ENCODE measurements around the gene FOXP1.

Gene FOXP1

DNA sequence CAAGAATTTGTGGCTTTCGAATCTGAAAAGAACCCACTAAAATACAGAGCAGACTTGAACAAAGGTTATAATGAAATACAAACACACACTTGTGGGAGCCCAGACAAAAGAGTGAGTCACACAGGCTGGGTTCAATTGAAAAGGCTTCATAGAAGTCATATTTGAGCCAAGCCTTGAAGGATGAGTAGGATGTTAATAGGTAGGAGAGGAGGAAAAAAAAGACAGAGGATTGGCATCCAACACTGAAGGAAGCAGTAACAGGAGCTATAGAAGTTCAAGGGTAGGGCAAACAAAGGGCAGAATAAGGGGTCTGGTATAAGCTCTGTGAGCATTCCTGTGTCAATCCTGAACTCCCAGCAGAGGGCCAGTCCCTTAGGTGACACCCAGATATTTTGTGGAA is 325.4 kb downstream of the FOXP1 start:
- no peak for DNase-seq
- Histone ChIP-seq H3K4me1 (peaks cover 0 to 25% (median 20%) of the 10 kb centered on the region in 4 donors), H3K27ac (no peak overlapping the region), H3K36me3 (no peaks in the 10 kb centered on the region), H3K27me3 (no peaks in the 10 kb centered on the region), H3K4me3 (no peak overlapping the region), H3K9me3 (no peaks in the 10 kb centered on the region)
- TF ChIP-seq, protein P1, sequence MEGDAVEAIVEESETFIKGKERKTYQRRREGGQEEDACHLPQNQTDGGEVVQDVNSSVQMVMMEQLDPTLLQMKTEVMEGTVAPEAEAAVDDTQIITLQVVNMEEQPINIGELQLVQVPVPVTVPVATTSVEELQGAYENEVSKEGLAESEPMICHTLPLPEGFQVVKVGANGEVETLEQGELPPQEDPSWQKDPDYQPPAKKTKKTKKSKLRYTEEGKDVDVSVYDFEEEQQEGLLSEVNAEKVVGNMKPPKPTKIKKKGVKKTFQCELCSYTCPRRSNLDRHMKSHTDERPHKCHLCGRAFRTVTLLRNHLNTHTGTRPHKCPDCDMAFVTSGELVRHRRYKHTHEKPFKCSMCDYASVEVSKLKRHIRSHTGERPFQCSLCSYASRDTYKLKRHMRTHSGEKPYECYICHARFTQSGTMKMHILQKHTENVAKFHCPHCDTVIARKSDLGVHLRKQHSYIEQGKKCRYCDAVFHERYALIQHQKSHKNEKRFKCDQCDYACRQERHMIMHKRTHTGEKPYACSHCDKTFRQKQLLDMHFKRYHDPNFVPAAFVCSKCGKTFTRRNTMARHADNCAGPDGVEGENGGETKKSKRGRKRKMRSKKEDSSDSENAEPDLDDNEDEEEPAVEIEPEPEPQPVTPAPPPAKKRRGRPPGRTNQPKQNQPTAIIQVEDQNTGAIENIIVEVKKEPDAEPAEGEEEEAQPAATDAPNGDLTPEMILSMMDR (IDR thresholded peaks at IDR 0.05), result no peak
- intact Hi-C loops (cut with DNase I; ENCODE audit: low total_unique reads), result no loop called here

GRCh38 chr3:71255498-71255897 is 328.0 kb downstream of the FOXP1 start:
- Histone ChIP-seq H3K4me1 (peaks cover 0 to 29% (median 23%) of the 10 kb centered on the region in 4 donors), H3K4me3 (no peak overlapping the region), H3K27ac (peak overlapping the region in 1 of 2 donors; percentile 63), H3K27me3 (no peaks in the 10 kb centered on the region), H3K9me3 (no peaks in the 10 kb centered on the region), H3K36me3 (no peaks in the 10 kb centered on the region)
- no peak for DNase-seq
- intact Hi-C loops (cut with DNase I; ENCODE audit: low total_unique reads), result no loop called here
- TF ChIP-seq, protein P1 (IDR thresholded peaks at IDR 0.05), result no peak

DNA sequence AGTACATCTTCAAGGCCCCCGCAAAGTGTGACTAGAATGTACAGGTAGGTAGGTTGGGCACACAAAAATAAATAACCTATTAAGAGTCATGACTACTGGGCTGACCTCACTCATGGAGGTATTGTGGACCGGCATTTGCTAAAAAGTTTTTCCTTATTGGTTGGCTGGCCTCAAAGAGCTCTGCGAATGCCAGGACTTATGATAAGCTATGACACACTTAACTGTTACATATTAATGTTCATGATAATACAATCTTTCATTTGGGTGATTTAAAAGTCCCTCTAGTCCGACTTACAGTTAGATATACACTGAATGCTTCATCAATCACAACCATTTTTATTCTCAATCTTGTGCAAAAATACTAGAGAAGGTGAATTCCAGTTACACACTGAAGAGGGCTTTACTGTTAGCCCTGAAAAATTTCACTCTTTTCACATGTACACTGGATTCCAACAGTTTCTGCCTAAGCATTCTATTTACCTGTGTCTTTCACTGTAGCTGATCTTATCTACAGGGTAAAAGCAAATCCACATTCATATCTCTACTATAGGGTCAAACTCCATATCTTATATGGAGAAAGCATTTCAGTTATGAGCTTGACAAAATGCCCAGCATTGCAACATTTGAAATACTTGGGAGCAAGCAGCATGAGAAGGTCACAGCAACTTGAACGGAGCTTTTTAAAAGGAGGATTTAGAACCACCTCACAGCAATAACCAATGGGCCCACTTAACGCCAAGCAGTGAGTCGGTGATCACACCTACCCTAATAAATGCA is 329.1 kb downstream of the FOXP1 start:
- intact Hi-C loops (cut with DNase I; ENCODE audit: low total_unique reads), result no loop called here
- Histone ChIP-seq H3K4me1 (peaks cover 0 to 34% (median 27%) of the 10 kb centered on the region in 4 donors), H3K27me3 (no peaks in the 10 kb centered on the region), H3K36me3 (no peaks in the 10 kb centered on the region), H3K27ac (peak overlapping the region; percentile 48 to 63), H3K4me3 (no peak overlapping the region), H3K9me3 (no peaks in the 10 kb centered on the region)
- DNase-seq, result no peak
- TF ChIP-seq, protein P1 (IDR thresholded peaks at IDR 0.05), result no peak

DNA sequence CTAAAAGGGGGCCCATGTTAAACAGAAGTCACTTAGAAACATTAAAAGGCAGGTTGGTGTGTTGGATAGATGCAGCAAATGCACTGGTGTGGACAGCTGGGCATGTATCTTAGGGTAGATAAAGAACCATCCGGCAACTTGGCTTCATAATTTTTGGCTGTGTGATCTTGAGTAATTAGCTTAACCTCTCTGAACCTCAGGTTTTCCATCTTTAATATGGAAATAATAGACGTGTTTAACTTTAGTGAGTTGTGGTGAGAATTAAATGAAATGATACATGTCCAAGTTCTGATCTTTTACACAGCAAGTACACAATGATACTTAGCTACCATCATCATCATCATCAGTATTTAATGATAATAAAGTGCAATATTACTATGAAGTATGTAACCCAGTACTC is 330.4 kb downstream of the FOXP1 start:
- TF ChIP-seq, protein P1 (IDR thresholded peaks at IDR 0.05), result no peak
- H3K27ac ChIP-seq, result no peak overlapping the region
- no peaks in the 10 kb centered on the region for H3K36me3 ChIP-seq
- H3K4me1 ChIP-seq, result peaks cover 0 to 40% (median 28%) of the 10 kb centered on the region in 4 donors
- no peak for DNase-seq
- intact Hi-C loops (cut with DNase I; ENCODE audit: low total_unique reads), result no loop called here
- H3K27me3 ChIP-seq, result no peaks in the 10 kb centered on the region
- no peaks in the 10 kb centered on the region for H3K9me3 ChIP-seq
- H3K4me3 ChIP-seq, result no peak overlapping the region

- intact Hi-C loops (cut with DNase I; ENCODE audit: low total_unique reads), result no loop called here
- DNase-seq, result no peak
- Histone ChIP-seq H3K4me1 (peaks cover 0 to 43% (median 29%) of the 10 kb centered on the region in 4 donors), H3K27ac (no peak overlapping the region), H3K36me3 (no peaks in the 10 kb centered on the region), H3K9me3 (no peaks in the 10 kb centered on the region), H3K4me3 (no peak overlapping the region), H3K27me3 (no peaks in the 10 kb centered on the region)
- TF ChIP-seq, protein P1 (IDR thresholded peaks at IDR 0.05), result no peak
Observed at GRCh38 chr3:71252466-71252865, 331.1 kb downstream of the FOXP1 start.

All from tibial artery (tissue), 4 donors.